ENCODE measurements around the gene RETREG2.

- TF ChIP-seq CTCF (IDR thresholded peaks at IDR 0.05), result peak in 4 of 5 experiments; percentile 30 to 43 (median 34)
- TF ChIP-seq POLR2A (IDR thresholded peaks at IDR 0.05), result peak; percentile 99
- TF ChIP-seq EP300 (IDR thresholded peaks at IDR 0.05; ENCODE audit: low read depth), result peak; percentile 4
- peak; percentile 95 to 98 (median 98) for TF ChIP-seq POLR2AphosphoS5 (IDR thresholded peaks at IDR 0.05)
Observed at GRCh38 chr2:219177552-219178376, at the start of gene RETREG2.

Measured in transverse colon (tissue), 4 donors.